GM23248 (cell line): ENCODE data around the gene MACROH2A2. TPM values are rescaled to one million over a fixed set of nuclear protein-coding genes. Genes with fewer than 3 reads are reported as not detected.

Experiments used
- DNase-seq: peaks from one replicate; pipeline ENCODE4 v3.0.0-alpha.2; 2015
- H2AFZ ChIP-seq: fragments of 200-600 bp; sonication (generic); 2 replicates; pipeline ENCODE4 v1.6.1; 2016; ENCODE audit warnings: antibody characterized with exemption
- H3F3A ChIP-seq: fragments of 200-600 bp; sonication (generic); 2 replicates; pipeline ENCODE4 v1.6.1; 2016; ENCODE audit warnings: mild to moderate bottlenecking, antibody characterized with exemption, mixed run types; ENCODE audit not compliant: insufficient read depth
- H3K27ac ChIP-seq: fragments of 200-600 bp; sonication (generic); 2 replicates; pipeline ENCODE4 v1.5.1; 2016; ENCODE audit warnings: mild to moderate bottlenecking
- H3K27me3 ChIP-seq: fragments of 200-600 bp; sonication (generic); replicated peaks from 2 replicates; pipeline ENCODE4 v1.6.1; 2016; ENCODE audit warnings: mild to moderate bottlenecking; ENCODE audit not compliant: insufficient read depth
- H3K36me3 ChIP-seq: fragments of 200-600 bp; sonication (generic); 2 replicates; pipeline ENCODE4 v1.6.1; 2016; ENCODE audit warnings: low read depth, mild to moderate bottlenecking
- H3K4me1 ChIP-seq: fragments of 200-600 bp; sonication (generic); 2 replicates; pipeline ENCODE4 v1.6.1; 2016; ENCODE audit warnings: mild to moderate bottlenecking; ENCODE audit not compliant: insufficient read depth
- H3K4me2 ChIP-seq: fragments of 200-600 bp; sonication (generic); one replicate; pipeline ENCODE4 v1.6.1; 2016; ENCODE audit warnings: mild to moderate bottlenecking; ENCODE audit not compliant: unreplicated experiment
- H3K4me3 ChIP-seq: fragments of 200-600 bp; sonication (generic); 2 replicates; pipeline ENCODE4 v1.5.1; 2016; ENCODE audit warnings: mild to moderate bottlenecking
- H3K79me2 ChIP-seq: fragments of 200-600 bp; sonication (generic); 2 replicates; pipeline ENCODE4 v1.6.1; 2016; ENCODE audit warnings: mild to moderate bottlenecking; ENCODE audit not compliant: insufficient read depth
- H3K9ac ChIP-seq: fragments of 200-600 bp; sonication (generic); 2 replicates; pipeline ENCODE4 v1.6.1; 2016; ENCODE audit warnings: mild to moderate bottlenecking
- H3K9me2 ChIP-seq: fragments of 200-600 bp; sonication (generic); 2 replicates; pipeline ENCODE4 v1.6.1; 2016; ENCODE audit warnings: mixed run types, mild to moderate bottlenecking, moderate library complexity; ENCODE audit not compliant: insufficient read depth
- H3K9me3 ChIP-seq: fragments of 200-600 bp; sonication (generic); one replicate; pipeline ENCODE4 v1.6.1; 2017; ENCODE audit warnings: low read depth
- H4K20me1 ChIP-seq: fragments of 200-600 bp; sonication (generic); 2 replicates; pipeline ENCODE4 v1.6.0; 2016; ENCODE audit not compliant: insufficient read depth
- EZH2 ChIP-seq: fragments of 200-600 bp; sonication (generic); IDR thresholded peaks from 2 replicates; pipeline ENCODE4 v1.6.1; 2018; ENCODE audit warnings: antibody characterized with exemption, mild to moderate bottlenecking; ENCODE audit not compliant: insufficient read depth, poor library complexity, severe bottlenecking
- EZH2phosphoT487 ChIP-seq: fragments of 200-600 bp; sonication (generic); IDR thresholded peaks from 2 replicates; pipeline ENCODE4 v1.6.1; 2018; ENCODE audit warnings: antibody characterized with exemption, moderate library complexity, mild to moderate bottlenecking, low read depth; ENCODE audit not compliant: insufficient read depth
- WGBS, 2 experiments: methylation state at CpG; one replicate each; pipeline ENCODE4 v1.1.6; 2015 to 2017; ENCODE audit warnings: low lambda C conversion rate in 2 of 2, low coverage in 1 of 2; ENCODE audit errors: missing lambda C conversion rate in 2 of 2; 5-methylcytosine and 5-hydroxymethylcytosine counted together
- in situ Hi-C: fragments of 300-500 bp; cut with MboI; formaldehyde crosslinking; loops from 2 replicates; pipeline ENCODE4 v1.15.0; 2020
- polyA plus RNA-seq: library from polyadenylated mRNA; unstranded; fragments of >200 nt; fragmentation: Nextera tagmentation; extraction: Ambion mirVana; gene quantifications from 2 replicates; pipeline ENCODE4 v1.2.1, GENCODE V29; 2016
- total RNA-seq: library from RNA; depleted of rRNA; stranded (reverse); fragments of >200 nt; shearing (Covaris generic); gene quantifications from 2 replicates; pipeline ENCODE4 v1.2.3, GENCODE V29; 2014

MACROH2A2 gene
- total and polyA plus RNA-seq, 2 experiments from 2014 or later: 11.4 to 14.7 TPM

DNA sequence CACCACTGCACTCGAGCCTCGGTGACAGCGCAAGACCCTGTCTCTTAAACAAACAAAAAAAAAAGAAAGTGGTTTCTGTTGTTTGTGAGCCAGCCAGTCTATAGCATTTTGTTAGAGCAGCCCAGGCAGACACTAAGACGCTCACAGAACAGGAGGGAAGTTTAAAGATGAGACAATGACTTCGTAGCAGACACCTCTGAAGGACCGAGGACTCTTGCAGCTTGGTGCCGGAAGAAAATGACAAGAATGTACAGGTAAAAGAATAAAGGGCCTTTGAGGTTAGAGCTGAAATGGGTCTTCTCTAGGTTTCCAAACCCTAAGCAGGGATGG is 39.7 kb downstream of the MACROH2A2 start:
- Histone ChIP-seq H3K79me2 (no peaks in the 10 kb centered on the region), H3F3A (no peaks in the 10 kb centered on the region), H3K9me3 (no peaks in the 10 kb centered on the region), H3K4me1 (no peaks in the 10 kb centered on the region), H3K9me2 (no peaks in the 10 kb centered on the region), H3K27me3 (no peaks in the 10 kb centered on the region), H3K36me3 (0 out of 2 replicates have a peak, but pooled peaks cover 3% of the 10 kb centered on the region), H2AFZ (no peak overlapping the region), H3K4me3 (no peak overlapping the region), H3K9ac (no peak overlapping the region), H4K20me1 (no peaks in the 10 kb centered on the region), H3K4me2 (no peak overlapping the region), H3K27ac (no peak overlapping the region)
- no peak for DNase-seq
- in situ Hi-C loops: no loop called here
- 92 to 94% methylated on average over 7 of the region's 7 CpGs for WGBS, 2 experiments
- TF ChIP-seq EZH2 (no peak), EZH2phosphoT487 (no peak)

GRCh38 chr10:70093335-70093944 is 40.8 kb downstream of the MACROH2A2 start:
- H3K4me1 ChIP-seq: no peaks in the 10 kb centered on the region
- in situ Hi-C loops: no loop called here
- no peaks in the 10 kb centered on the region for H3K9me2 ChIP-seq
- no peak for DNase-seq
- TF ChIP-seq EZH2 (no peak), EZH2phosphoT487 (no peak)
- no peaks in the 10 kb centered on the region for H3F3A ChIP-seq
- no peaks in the 10 kb centered on the region for H3K27me3 ChIP-seq
- H4K20me1 ChIP-seq: no peaks in the 10 kb centered on the region
- no peaks in the 10 kb centered on the region for H3K79me2 ChIP-seq
- no peak overlapping the region for H3K27ac ChIP-seq
- H3K9me3 ChIP-seq: no peaks in the 10 kb centered on the region
- no peak overlapping the region for H3K4me3 ChIP-seq
- H3K9ac ChIP-seq: no peak overlapping the region
- no peak overlapping the region for H3K4me2 ChIP-seq
- 85 to 86% methylated on average over 9 of the region's 9 CpGs for WGBS, 2 experiments
- no peak overlapping the region for H2AFZ ChIP-seq
- 0 out of 2 replicates have a peak, but pooled peaks cover 3% of the 10 kb centered on the region for H3K36me3 ChIP-seq

DNA sequence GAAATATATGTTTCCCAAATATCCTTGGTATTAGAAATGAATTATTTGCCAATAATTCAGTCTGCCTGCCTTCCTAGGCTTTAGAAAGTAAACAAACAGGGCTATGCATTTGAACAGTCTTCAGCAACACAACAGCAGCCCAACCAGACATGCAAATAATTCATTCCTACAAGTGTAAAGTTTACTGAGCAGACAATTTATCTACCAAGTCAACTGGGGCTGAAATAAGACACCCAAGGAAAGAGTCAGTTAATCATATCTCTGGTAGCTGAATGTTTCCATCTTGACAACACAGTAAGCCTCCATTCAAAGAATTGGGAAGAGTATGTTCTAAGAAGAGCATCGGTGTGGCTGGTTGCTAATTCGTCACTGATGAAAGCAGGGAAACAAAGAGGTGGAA is 41.6 kb downstream of the MACROH2A2 start:
- Histone ChIP-seq H3K9ac (no peak overlapping the region), H3K4me3 (no peak overlapping the region), H3K27me3 (no peaks in the 10 kb centered on the region), H3K4me1 (no peaks in the 10 kb centered on the region), H3F3A (no peaks in the 10 kb centered on the region), H3K27ac (no peak overlapping the region), H3K9me2 (no peaks in the 10 kb centered on the region), H2AFZ (no peak overlapping the region), H3K79me2 (no peaks in the 10 kb centered on the region), H3K9me3 (no peaks in the 10 kb centered on the region), H3K36me3 (0 out of 2 replicates have a peak, but pooled peaks cover 3% of the 10 kb centered on the region), H4K20me1 (no peaks in the 10 kb centered on the region), H3K4me2 (no peak overlapping the region)
- 91 to 100% methylated on average over 2 of the region's 2 CpGs for WGBS, 2 experiments
- in situ Hi-C loops: no loop called here
- no peak for DNase-seq
- no peak for TF ChIP-seq EZH2
- TF ChIP-seq EZH2phosphoT487: no peak

GRCh38 chr10:70096016-70096704 is 43.5 kb downstream of the MACROH2A2 start:
- WGBS, 2 experiments: 89 to 92% methylated on average over 6 of the region's 6 CpGs

More at GRCh38 chr10:70096016-70096704, 43.5 kb downstream of the MACROH2A2 start:
- no peaks in the 10 kb centered on the region for H3K4me1 ChIP-seq
- H4K20me1 ChIP-seq: no peaks in the 10 kb centered on the region
- H3K9ac ChIP-seq: no peak overlapping the region
- no peaks in the 10 kb centered on the region for H3K9me2 ChIP-seq
- H3K4me3 ChIP-seq: no peak overlapping the region
- H3K79me2 ChIP-seq: no peaks in the 10 kb centered on the region
- no peaks in the 10 kb centered on the region for H3K9me3 ChIP-seq
- no peak for DNase-seq
- H3K36me3 ChIP-seq: no peaks in the 10 kb centered on the region
- no peak overlapping the region for H3K27ac ChIP-seq
- no peak overlapping the region for H3K4me2 ChIP-seq
- H3F3A ChIP-seq: no peaks in the 10 kb centered on the region
- H2AFZ ChIP-seq: no peak overlapping the region
- in situ Hi-C loops: no loop called here
- TF ChIP-seq EZH2: no peak
- no peak for TF ChIP-seq EZH2phosphoT487
- no peaks in the 10 kb centered on the region for H3K27me3 ChIP-seq
